Activated B cell treated with CpG ODN at 0.5 μM for 24 hours (primary cell): ENCODE measurements around the gene ARF6. TPM values are rescaled to one million over a fixed set of nuclear protein-coding genes. Genes with fewer than 3 reads are reported as not detected.
"Not testable (repeated sequence)": the region's sequence is repeated elsewhere in the genome, so short reads cannot be mapped to it uniquely, and the experiment has no call there.

Source experiments
- ATAC-seq: fragments of 200-7000 bp; cut with Tn5 transposase; one replicate; pipeline ENCODE4 v1.10.0; 2021; ENCODE audit warnings: low read depth, mild to moderate bottlenecking, moderate library complexity
- CTCF ChIA-PET: fragments of 350-600 bp; sonication (Branson Sonifier 250); formaldehyde crosslinking; loops from one replicate; lab custom pipeline; 2021; ENCODE audit warnings: antibody characterized with exemption; lab: Charles Lee
- POLR2A ChIA-PET: fragments of 350-600 bp; sonication (Branson Sonifier 250); formaldehyde crosslinking; loops from one replicate; lab custom pipeline; 2021; ENCODE audit warnings: antibody characterized with exemption; lab: Charles Lee
- DNase-seq: peaks from one replicate; pipeline ENCODE4 v3.0.0; 2022
- H3K27ac Mint-ChIP-seq: one replicate; pipeline ENCODE4 v1.8.0; 2020; ENCODE audit warnings: mixed read lengths
- H3K27me3 Mint-ChIP-seq: one replicate; pipeline ENCODE4 v1.8.0; 2021; ENCODE audit warnings: mixed read lengths
- H3K36me3 Mint-ChIP-seq: one replicate; pipeline ENCODE4 v1.8.0; 2021; ENCODE audit warnings: low read depth, mixed read lengths
- H3K4me1 Mint-ChIP-seq: one replicate; pipeline ENCODE4 v1.8.0; 2021; ENCODE audit warnings: mixed read lengths
- H3K4me3 Mint-ChIP-seq: one replicate; pipeline ENCODE4 v1.8.0; 2020; ENCODE audit warnings: mild to moderate bottlenecking, mixed read lengths
- H3K9me3 Mint-ChIP-seq: one replicate; pipeline ENCODE4 v1.8.0; 2020; ENCODE audit warnings: mixed read lengths
- intact Hi-C: fragments of 100-400 bp; cut with micrococcal nuclease; formaldehyde crosslinking; loops from one replicate; pipeline ENCODE4 v1.15.1; 2024
- total RNA-seq: library from RNA; stranded (reverse); gene quantifications from 2 replicates; pipeline ENCODE4 v1.2.3, GENCODE V29; 2022
- TF ChIP-seq, protein P1 (sequence below): fragments of 200-600 bp; IDR thresholded peaks from one replicate; pipeline ENCODE4 v1.8.0; 2022; ENCODE audit warnings: antibody characterized with exemption, mild to moderate bottlenecking

ARF6 gene
- total RNA-seq, 1 donor from 2014 or later = 136 TPM

DNA sequence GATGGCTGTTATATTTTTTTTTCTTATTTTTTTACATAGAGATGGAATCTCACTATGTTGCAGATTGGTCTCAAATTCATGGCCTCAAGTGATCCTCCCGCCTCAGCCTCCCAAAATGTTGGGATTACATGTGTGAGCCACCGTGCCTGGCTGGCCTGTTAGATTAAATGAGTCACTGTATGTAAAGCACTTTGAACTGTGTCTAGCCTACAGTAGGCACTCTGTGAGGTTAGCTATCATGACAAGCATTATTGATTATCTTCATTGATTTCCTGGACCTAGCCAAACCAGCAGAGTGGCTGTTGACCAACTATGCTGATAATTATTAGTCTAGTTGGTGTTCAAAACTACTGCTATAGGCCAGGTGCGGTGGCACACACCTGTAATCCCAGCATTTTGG is 42.6 kb downstream of the ARF6 start:
- Mint-ChIP-seq H3K4me1 (peaks cover 37% of the 10 kb centered on the region), H3K27me3 (no peaks in the 10 kb centered on the region), H3K27ac (no peak overlapping the region), H3K4me3 (no peak overlapping the region), H3K9me3 (peaks cover 3% of the 10 kb centered on the region), H3K36me3 (peaks cover 6% of the 10 kb centered on the region)
- ChIA-PET POLR2A (no interaction called here), CTCF (no interaction called here)
- ATAC-seq (no peak), DNase-seq (no peak)
- TF ChIP-seq, protein P1, sequence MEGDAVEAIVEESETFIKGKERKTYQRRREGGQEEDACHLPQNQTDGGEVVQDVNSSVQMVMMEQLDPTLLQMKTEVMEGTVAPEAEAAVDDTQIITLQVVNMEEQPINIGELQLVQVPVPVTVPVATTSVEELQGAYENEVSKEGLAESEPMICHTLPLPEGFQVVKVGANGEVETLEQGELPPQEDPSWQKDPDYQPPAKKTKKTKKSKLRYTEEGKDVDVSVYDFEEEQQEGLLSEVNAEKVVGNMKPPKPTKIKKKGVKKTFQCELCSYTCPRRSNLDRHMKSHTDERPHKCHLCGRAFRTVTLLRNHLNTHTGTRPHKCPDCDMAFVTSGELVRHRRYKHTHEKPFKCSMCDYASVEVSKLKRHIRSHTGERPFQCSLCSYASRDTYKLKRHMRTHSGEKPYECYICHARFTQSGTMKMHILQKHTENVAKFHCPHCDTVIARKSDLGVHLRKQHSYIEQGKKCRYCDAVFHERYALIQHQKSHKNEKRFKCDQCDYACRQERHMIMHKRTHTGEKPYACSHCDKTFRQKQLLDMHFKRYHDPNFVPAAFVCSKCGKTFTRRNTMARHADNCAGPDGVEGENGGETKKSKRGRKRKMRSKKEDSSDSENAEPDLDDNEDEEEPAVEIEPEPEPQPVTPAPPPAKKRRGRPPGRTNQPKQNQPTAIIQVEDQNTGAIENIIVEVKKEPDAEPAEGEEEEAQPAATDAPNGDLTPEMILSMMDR = no peak
- intact Hi-C loops = no loop called here

DNA sequence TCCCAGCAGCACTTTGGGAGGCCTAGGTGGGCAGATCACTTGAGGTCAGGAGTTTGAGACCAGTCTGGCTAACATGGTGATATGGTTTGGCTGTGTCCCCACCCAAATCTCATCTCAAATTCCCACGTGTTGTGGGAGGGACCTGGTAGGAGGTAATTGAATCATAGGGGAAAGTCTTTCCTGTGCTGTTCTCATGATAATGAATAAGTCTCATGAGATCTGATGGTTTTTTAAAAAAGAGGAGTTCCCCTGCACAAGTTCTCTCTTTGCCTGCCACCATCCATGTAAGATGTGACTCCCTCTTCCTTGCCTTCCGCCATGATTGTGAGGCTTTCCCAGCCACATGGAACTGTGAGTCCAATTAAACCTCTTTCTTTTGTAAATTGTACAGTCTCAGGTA is 43.4 kb downstream of the ARF6 start:
- DNase-seq, H3K36me3 Mint-ChIP-seq, POLR2A ChIA-PET, intact Hi-C loops, CTCF ChIA-PET, H3K27ac Mint-ChIP-seq, H3K4me3 Mint-ChIP-seq, H3K27me3 Mint-ChIP-seq, ATAC-seq, H3K9me3 Mint-ChIP-seq: not testable (repeated sequence)
- peaks cover 36% of the 10 kb centered on the region for H3K4me1 Mint-ChIP-seq

DNA sequence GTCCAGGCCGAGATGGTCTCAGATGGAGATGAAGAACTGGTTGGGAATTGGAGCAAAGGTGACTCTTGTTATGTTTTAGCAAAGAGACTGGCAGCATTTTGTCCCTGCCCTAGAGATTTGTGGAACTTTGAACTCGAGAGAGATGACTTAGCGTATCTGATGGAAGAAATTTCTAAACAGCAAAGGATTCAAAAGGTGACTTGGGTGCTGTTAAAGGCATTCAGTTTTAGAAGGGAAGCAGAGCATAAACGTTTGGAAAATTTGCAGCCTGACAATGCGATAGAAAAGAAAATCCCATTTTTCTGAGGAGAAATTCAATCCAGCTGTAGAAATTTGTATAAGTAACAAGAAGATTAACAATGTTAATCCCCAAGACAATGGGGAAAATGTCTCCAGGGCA is 44.0 kb downstream of the ARF6 start:
- CTCF ChIA-PET, DNase-seq, H3K9me3 Mint-ChIP-seq, H3K27me3 Mint-ChIP-seq, H3K4me3 Mint-ChIP-seq, ATAC-seq, H3K36me3 Mint-ChIP-seq, intact Hi-C loops, H3K27ac Mint-ChIP-seq: not testable (repeated sequence)
- peaks cover 33% of the 10 kb centered on the region for H3K4me1 Mint-ChIP-seq
- POLR2A ChIA-PET = interaction anchor here (1.2 kb wide), 1 partner anchor 9 kb away, joined by 3 read pairs; no protein-coding TSS in a partner anchor

DNA sequence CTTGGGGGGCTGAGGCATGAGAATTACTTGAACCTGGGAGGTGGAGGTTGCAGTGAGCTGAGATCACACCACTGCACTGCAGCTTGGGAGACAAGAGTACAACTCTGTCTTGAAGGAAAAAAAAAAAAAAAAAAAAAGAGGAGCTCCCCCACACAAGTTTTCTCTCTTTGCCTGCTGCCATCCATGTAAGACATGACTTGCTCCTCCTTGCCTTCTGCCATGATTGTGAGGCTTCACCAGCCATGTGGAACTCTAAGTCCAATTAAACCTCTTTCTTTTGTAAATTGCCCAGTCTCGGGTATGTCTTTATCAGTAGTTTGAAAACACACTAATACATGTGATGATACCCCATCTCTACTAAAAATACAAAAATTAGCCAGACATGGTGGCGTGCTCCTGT is 46.3 kb downstream of the ARF6 start:
- peaks cover 32% of the 10 kb centered on the region for H3K4me1 Mint-ChIP-seq
- H3K4me3 Mint-ChIP-seq, ATAC-seq, intact Hi-C loops, DNase-seq, H3K36me3 Mint-ChIP-seq, H3K27me3 Mint-ChIP-seq, H3K9me3 Mint-ChIP-seq, H3K27ac Mint-ChIP-seq: not testable (repeated sequence)
- CTCF ChIA-PET = interaction anchor here (1.6 kb wide), 1 partner anchor 46 kb away, joined by 3 read pairs; the partner anchor contains the start of gene ARF6
- POLR2A ChIA-PET = interaction anchor here (0.6 to 2.5 kb wide), 13 partner anchors 9 to 123 kb away, joined by 3 to 18 read pairs (median 6); partner anchors contain the start of gene ARF6

DNA sequence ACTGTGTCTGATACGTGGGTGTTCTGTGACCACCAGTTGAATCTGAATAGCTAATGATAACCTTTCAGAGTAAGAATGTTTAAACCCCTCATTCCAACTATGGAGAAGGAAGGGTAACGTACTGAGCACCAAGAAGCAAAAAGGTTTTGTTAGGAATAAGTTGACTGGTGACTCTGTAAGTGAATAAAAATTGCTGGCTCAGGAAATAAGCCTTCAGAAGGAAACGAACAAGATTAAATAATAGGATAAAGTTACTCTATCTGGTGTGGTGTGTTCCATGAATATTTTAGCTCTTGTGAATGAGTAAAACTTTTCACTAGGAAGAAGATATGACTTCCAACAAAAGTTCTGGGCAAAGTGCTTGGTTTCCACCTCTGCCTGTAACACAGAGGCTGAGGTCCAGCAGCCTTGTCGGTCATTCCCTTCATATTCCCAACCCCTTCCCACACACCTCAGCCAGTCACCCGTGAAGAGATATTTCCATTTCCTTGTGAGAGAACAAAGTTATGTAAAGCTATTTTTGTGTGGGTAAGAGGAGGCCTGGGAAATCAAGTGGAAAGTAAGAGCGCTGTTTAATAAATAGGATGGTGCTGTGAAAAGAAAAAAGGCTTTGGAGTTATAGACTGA is 47.1 kb downstream of the ARF6 start:
- Mint-ChIP-seq H3K36me3 (peaks cover 8% of the 10 kb centered on the region), H3K27ac (peak overlapping the region; percentile 81), H3K4me1 (peaks cover 32% of the 10 kb centered on the region), H3K4me3 (peak overlapping the region; percentile 52), H3K27me3 (no peaks in the 10 kb centered on the region), H3K9me3 (peaks cover 5% of the 10 kb centered on the region)
- POLR2A ChIA-PET = interaction anchor here (0.6 to 2.5 kb wide), 15 partner anchors 9 to 122 kb away, joined by 3 to 18 read pairs (median 7); partner anchors contain the start of gene ARF6
- intact Hi-C loops = loop anchor here (1.0 to 2.0 kb wide), 2 partner anchors 9 to 15 kb away; no protein-coding TSS in a partner anchor
- TF ChIP-seq, protein P1 = no peak
- DNase-seq (no peak), ATAC-seq (no peak)
- CTCF ChIA-PET = interaction anchor here (1.2 to 1.8 kb wide), 5 partner anchors 32 to 78 kb away, joined by 3 to 6 read pairs (median 4); partner anchors contain the start of gene ARF6

DNA sequence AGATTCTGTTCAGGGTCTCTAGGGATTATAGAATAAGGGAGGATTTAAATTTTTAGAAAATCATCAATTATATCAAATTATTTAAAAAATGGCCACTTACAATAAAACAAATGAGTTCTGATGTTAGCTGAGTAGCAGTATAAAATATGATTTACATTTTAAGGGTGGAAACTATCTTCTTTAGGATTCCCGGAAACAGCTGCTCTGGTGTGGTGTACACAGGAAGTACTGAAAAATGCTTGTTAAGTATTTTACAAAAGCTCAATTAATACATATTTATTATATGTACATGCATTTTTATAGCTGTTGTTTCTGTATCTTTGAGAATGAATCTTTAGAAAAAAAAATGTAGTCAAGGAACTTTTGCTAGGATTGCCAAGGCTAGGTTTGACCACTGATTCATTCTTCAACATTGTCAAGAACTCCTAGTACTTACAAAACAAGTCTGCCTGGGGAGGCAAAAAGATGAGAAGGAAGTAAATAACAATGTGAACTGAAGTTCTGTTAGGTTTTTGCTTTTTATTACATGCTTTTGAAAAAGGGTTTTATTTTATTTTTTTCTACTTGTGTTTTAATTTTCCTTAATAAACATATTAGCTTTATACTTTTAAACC is 48.0 kb downstream of the ARF6 start:
- ATAC-seq (peak; percentile 42), DNase-seq (no peak)
- H3K9me3 Mint-ChIP-seq = peaks cover 5% of the 10 kb centered on the region
- H3K27ac Mint-ChIP-seq = peak overlapping the region; percentile 61
- peaks cover 8% of the 10 kb centered on the region for H3K36me3 Mint-ChIP-seq
- TF ChIP-seq, protein P1 = no peak
- ChIA-PET POLR2A (interaction anchor here (0.6 to 2.5 kb wide), 15 partner anchors 9 to 122 kb away, joined by 3 to 18 read pairs (median 7); partner anchors contain the start of gene ARF6), CTCF (interaction anchor here (0.7 to 1.8 kb wide), 6 partner anchors 31 to 116 kb away, joined by 3 to 6 read pairs (median 4); partner anchors contain the start of gene ARF6)
- peaks cover 42% of the 10 kb centered on the region for H3K4me1 Mint-ChIP-seq
- no peaks in the 10 kb centered on the region for H3K27me3 Mint-ChIP-seq
- intact Hi-C loops = loop anchor here (1.0 to 2.0 kb wide), 3 partner anchors 9 to 14 kb away; no protein-coding TSS in a partner anchor
- H3K4me3 Mint-ChIP-seq = peak overlapping the region; percentile 7
